ENCODE results near the gene CATSPER3. TPM values are rescaled to one million over a fixed set of nuclear protein-coding genes. Genes with fewer than 3 reads are reported as not detected.

The CATSPER3 gene
- total RNA-seq, 1 experiment from 2014 or later = 1.7 TPM

DNA sequence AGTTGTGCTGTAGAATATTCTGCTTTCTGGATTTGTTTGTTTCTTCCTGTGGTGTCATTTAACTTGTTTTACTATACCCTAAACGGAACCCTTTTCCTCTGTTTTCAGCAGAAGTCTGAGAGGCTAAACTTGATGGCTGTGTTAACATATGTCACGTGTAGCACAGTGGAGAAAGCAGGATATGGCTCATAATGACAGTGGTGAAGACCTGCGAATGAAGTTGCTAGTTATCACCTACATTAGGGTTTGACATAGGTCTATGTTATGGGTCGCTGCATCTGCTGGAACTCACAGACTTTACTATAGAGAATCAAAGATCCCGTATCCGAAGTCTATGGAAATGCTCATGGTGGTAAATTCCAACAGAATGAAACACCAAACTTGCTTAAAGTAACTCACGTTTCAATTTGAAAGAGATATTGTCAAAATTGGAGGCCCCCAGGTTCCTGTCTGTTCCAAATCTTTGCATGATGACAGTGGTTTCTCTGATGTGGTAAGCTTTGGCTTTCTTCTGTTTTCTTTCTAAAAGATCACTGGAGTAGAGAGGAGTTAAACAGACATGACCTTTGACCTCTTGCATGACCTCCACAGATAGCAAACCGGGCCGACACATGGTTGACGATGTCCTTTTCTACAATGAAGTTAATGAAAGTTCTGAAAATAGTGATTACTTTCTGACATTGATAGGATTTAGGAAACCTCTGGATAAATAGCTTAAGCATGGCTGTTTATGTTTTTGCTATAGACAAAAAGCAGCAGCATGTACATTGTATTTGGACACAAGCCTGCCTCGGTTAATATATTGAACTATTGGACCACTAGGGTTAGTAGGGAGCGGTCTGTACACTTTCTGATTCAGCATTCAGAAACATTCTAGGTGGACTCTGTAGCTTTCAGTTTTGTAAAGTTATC is 3.1 kb upstream of the CATSPER3 start:
- no peak for ATAC-seq
- TF ChIP-seq, protein P1, sequence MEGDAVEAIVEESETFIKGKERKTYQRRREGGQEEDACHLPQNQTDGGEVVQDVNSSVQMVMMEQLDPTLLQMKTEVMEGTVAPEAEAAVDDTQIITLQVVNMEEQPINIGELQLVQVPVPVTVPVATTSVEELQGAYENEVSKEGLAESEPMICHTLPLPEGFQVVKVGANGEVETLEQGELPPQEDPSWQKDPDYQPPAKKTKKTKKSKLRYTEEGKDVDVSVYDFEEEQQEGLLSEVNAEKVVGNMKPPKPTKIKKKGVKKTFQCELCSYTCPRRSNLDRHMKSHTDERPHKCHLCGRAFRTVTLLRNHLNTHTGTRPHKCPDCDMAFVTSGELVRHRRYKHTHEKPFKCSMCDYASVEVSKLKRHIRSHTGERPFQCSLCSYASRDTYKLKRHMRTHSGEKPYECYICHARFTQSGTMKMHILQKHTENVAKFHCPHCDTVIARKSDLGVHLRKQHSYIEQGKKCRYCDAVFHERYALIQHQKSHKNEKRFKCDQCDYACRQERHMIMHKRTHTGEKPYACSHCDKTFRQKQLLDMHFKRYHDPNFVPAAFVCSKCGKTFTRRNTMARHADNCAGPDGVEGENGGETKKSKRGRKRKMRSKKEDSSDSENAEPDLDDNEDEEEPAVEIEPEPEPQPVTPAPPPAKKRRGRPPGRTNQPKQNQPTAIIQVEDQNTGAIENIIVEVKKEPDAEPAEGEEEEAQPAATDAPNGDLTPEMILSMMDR (IDR thresholded peaks at IDR 0.05 in 2 of 3, conservative IDR thresholded peaks at IDR 0.05 in 1 of 3; ENCODE audit: borderline replicate concordance in 1 of 3, insufficient read depth in 1 of 3, low read depth in 2 of 3, low read length in 2 of 3) = no peak
- TF ChIP-seq ZFX (IDR thresholded peaks at IDR 0.05) (no peak), TCF7L2 (IDR thresholded peaks at IDR 0.05; ENCODE audit: borderline replicate concordance, extremely low read depth, insufficient read depth, insufficient read length) (no peak), JUND (IDR thresholded peaks at IDR 0.05) (no peak), EZH2phosphoT487 (IDR thresholded peaks at IDR 0.05; ENCODE audit: borderline replicate concordance) (no peak), POLR2A (IDR thresholded peaks at IDR 0.05; ENCODE audit: borderline replicate concordance, extremely low read depth, insufficient read depth, insufficient read length) (no peak), SRF (IDR thresholded peaks at IDR 0.05; ENCODE audit: low read depth) (no peak), YY1 (IDR thresholded peaks at IDR 0.05; ENCODE audit: extremely low read depth, insufficient replicate concordance, low read depth, low read length) (no peak), CBX3 (IDR thresholded peaks at IDR 0.05; ENCODE audit: low read depth) (no peak), SP1 (IDR thresholded peaks at IDR 0.05; ENCODE audit: low read depth) (no peak), FOSL1 (IDR thresholded peaks at IDR 0.05; ENCODE audit: low read depth) (no peak), RAD21 (IDR thresholded peaks at IDR 0.05; ENCODE audit: low read depth) (no peak), SIN3A (IDR thresholded peaks at IDR 0.05; ENCODE audit: low read depth) (no peak)
- Histone ChIP-seq H3K4me1 (ENCODE audit: control insufficient read depth in 1 of 2, insufficient read depth in 2 of 2, low read length in 2 of 2) (peaks cover 6 to 9% of the 10 kb centered on the region in 2 experiments; a peak in 2 of 4 replicates), H2AFZ (ENCODE audit: low read depth, low read length, poor library complexity, severe bottlenecking) (no peak overlapping the region), H3K27ac (ENCODE audit: low read depth, low read length) (no peak overlapping the region), H3K36me3 (ENCODE audit: control insufficient read depth in 1 of 2, insufficient read depth in 2 of 2, low read length in 2 of 2) (peaks cover 0 to 2% of the 10 kb centered on the region in 2 experiments; a peak in 1 of 4 replicates), H3K9me3 (ENCODE audit: control insufficient read depth in 1 of 2, insufficient read depth in 1 of 2, low read depth in 1 of 2, low read length in 2 of 2) (no peaks in the 10 kb centered on the region), H3K4me2 (ENCODE audit: low read length) (no peak overlapping the region), H3K79me2 (ENCODE audit: insufficient read depth, low read length) (no peaks in the 10 kb centered on the region), H3K27me3 (ENCODE audit: insufficient read depth, low read length) (no peaks in the 10 kb centered on the region), H3K9ac (ENCODE audit: low read length) (no peak overlapping the region), H3K9me2 (ENCODE audit: insufficient read depth) (no peaks in the 10 kb centered on the region), H3K4me3 (replicated peaks in 1 of 2; ENCODE audit: low read depth in 1 of 2, low read length in 2 of 2) (no peak overlapping the region), H4K20me1 (ENCODE audit: insufficient read depth) (no peaks in the 10 kb centered on the region)
- ChIA-PET CTCF (no interaction called here), POLR2A (no interaction called here), RAD21 (ENCODE audit: low non-redundant PET in 1 of 2, low total read pairs in 2 of 2, uncharacterized antibody in 2 of 2, unreplicated experiment in 2 of 2) (no interaction called here)
- intact Hi-C loops (cut with micrococcal nuclease) = no loop called here
- DNase-seq (ENCODE audit: low read depth, low spot score) = no peak
- BruUV-seq (replicated peaks) = no TSS peak

Data from HCT116 (cell line).